Activated T-cell treated with anti-CD3 and anti-CD28 coated beads for 4 hours (primary cell): ENCODE measurements around the gene PTGDS.
A peak's percentile ranks its signal among the peaks of the same experiment; 100 is the strongest.

ENCODE experiments used
- DNase-seq: peaks from one replicate; pipeline ENCODE4 v3.0.0-alpha.2; 2020

Gene PTGDS

GRCh38 chr9:137011907-137012675 is 34.8 kb downstream of the PTGDS start:
- DNase-seq, result no peak

DNA sequence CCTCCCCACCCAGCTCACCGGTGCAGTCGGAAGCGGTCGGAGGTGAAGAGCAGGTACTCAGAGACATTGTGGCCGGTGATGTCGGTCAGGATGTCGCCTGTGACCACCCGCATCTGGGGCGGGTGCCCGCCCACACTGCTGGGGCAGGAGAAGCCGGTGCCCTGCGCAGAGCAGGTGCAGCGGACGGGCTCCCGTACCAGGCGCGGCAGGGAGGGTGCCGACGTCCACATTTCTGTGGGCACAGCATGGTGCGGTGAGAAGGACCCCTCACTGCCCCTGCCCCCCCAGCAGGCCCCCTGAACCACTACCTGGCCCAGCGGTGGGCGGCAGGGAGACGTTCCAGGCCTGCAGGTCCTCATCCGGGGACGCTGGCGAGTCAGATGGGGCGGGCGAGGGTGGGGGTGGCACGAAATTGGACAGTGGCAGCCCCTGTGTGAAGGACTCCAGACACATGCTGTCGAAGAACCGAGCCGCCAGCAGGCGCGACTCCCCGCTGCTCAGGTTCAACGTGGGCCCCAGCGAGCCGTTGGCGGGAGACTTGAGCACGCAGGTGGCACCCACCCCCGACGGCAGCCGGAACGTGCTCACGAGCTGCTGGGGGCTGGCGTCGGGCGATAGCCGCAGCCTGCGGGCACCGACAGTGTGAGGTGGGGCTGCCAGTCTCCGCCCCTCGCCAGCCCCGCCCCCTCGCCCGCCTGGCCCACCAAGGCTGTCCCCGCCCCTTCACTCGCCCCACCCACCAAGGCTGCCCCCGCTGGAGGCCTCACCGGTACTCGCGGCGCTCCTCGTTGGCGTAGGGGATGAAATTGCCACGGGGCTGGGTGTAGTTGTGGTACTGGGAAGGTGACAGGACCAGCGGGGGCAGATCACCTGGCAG is 35.6 kb downstream of the PTGDS start:
- no peak for DNase-seq

DNA sequence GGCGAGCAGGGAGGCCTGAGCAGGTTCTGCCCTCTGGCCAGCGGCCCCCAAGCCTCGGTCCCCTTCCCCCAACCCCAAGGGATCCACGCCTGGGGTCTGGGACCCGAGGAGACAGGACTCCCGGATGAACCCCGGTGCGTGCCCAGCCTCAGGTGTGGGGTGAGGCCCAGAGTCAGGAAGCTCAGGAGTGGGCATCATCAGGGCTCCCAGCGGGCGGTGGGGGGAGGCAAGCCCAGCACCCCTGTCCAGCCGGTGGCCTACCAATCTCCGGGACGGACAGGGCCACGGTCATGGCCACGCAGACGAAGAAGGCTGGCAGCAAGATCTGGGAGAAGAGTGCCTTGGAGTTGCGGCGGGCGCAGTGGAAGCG is 36.3 kb downstream of the PTGDS start:
- no peak for DNase-seq

GRCh38 chr9:137014166-137014565 is 36.9 kb downstream of the PTGDS start:
- no peak for DNase-seq

GRCh38 chr9:137014776-137015539 is 37.7 kb downstream of the PTGDS start:
- no peak for DNase-seq

DNA sequence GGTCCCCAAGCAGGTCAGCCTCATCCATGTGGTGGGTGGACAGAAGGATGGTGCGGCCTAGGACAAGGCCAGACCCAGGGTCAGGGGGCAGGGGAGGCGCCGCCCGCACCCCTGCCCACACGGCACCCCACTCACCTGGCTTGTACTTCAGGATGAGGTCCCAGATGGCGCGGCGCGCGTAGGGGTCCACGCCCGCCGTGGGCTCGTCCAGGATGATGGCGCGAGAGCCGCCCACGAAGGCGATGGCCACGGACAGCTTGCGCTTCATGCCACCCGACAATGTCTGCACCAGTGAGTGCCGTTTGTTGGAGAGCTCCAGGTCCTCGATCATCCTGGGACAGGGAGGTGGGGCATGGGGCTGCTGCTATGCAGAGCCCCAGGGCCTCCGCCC is 38.2 kb downstream of the PTGDS start:
- DNase-seq, result no peak

GRCh38 chr9:137015976-137016375 is 38.7 kb downstream of the PTGDS start:
- DNase-seq, result no peak

DNA sequence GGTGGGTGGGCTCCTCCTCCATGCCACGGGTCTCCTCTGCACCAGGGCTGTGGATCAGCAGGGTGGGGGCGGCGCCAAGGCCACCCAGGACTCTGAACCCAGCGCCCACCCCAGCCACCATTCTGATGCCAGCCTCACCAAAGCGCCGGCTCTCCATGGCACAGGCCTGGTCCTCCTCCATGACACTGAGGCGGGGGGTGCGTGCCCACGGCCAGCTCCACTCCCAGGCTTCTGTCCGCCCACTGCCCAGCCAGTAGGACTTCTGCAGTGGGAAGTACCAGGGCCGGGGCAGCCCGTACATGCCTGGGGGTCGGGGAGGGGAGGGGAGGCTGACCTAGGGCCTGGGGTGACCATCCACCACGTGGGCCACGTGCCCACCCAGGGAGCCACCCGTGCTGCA is 39.1 kb downstream of the PTGDS start:
- DNase-seq, result no peak

DNA sequence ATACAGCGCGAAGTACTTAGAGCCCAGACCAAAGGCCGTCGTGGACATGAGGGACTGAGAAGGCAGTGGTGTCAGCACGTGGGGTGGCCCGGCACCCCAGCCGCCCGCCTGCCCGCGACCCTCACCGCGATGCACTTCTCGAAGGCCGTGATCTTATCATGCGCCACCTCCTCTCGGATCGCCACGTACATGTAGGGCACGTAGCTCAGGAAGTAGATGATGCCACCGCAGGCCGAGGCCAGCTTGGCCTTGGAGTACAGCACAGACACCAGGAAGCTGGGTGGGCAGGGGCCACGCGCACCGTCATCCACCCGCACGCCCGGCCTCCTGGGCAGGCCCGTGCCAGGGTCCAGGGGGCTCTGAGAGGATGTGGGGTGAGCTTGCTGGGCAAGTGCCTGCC is 39.8 kb downstream of the PTGDS start:
- no peak for DNase-seq

DNA sequence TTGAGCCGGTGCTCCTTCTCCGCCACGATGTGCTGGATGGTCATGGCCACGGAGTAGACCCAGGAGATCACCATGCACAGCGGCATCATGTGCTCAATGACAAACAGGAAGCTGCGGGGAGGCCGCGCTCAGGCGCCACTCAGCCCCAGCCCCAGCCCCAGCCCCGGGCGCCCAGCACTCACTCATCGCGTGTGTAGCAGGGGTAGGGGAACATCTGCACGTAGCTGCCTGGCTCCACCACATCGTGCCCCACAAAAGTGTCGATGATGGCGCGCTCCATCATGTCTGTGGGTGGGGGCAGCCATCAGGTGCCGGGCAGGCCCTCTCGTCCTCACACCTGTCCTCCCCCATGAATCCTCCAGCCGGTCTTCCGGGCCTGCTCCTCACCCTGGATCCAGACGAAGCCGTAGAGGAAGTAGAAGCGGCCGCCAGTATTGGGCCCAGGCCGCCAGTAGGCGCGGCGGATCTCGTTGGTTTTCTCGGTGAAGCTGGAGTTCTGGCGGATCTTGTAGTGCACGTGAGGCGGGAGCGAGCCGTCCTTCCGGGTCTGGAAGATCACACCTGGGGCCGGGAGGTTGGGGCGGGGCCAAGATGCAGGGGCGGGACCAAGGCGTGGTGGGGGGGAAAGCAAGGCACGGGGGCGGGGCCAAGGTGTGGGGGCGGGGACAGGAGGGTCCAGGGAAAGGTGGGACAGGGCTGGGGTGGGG is 40.6 kb downstream of the PTGDS start:
- DNase-seq, result no peak

DNA sequence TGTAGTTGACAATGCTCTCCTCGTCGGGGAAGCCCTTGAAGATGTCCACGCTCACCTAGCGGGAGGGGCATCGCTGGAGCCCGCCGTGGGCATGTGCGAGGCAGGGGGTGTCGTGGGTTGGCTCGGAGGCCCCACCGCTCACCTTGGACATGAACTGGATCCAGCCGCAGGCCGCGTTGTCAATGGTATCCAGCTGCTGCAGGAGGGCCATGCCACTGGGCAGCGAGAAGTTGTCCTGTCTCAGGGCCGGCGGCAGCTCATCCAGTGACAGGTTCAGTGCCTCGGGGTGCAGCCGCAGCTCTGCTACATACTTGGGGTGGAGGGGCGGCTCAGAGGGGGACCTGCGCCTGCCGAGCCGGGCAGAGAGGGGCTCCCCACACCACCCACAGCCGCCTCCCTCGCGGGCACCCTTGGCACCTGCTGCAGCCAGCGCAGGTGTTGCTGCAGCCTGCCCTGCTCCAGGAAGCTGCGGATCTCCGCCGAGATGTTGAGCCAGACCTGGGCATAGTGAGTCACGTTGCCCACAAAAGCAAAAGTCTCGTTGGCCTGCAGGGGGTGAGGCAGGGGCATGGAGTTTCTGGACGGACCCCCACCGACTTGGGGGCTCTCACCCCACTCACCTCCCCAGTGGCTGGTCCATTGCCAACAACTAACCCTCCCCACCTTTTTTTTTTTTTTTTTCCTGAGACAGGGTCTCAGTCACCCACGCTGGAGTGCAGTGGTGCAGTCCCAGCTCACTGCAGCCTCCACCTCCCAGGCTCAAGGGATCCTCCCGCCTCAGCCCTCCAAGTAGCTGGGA is 41.7 kb downstream of the PTGDS start:
- DNase-seq, result no peak

GRCh38 chr9:137019891-137020683 is 42.8 kb downstream of the PTGDS start:
- no peak for DNase-seq

DNA sequence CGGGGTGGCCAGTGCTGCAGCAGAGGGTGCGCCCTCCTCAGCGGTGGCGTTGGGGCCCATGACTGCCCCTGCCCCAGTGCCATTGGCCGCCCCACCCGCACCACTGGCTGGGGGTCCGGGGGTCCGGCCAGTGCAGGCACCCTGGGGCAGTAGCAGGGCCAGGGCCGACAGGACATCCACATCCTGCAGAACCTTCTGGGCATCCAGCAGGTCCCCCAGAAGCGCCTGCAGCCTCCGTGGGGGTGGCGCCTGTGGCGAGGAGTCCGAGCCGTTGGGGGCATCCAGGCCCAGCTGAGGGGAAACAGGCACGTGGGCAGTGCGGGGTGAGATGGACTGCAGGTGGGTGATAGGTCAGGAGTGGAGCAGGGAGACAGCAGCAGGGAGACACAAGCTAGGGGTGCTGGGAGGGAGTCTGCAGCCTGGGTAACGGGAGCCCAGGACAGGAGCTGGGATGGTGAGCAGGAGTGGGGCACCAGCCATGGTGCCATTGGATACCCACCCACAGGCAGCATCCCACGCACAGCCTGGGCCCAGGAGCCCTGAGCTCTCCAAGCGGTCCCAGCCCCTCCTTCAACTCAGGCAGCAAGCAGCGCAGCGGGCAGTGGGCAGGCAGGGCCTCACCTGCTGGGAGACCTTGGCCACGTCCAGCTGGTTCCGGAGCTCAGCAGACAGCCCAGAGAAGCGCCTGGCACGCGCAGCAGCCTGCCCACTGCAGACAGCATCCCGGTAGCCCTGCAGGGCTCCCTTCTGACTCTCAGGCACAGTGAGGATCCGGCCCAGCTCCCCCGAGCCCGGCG is 43.7 kb downstream of the PTGDS start:
- DNase-seq, result no peak

GRCh38 chr9:137021568-137021978 is 44.3 kb downstream of the PTGDS start:
- no peak for DNase-seq

DNA sequence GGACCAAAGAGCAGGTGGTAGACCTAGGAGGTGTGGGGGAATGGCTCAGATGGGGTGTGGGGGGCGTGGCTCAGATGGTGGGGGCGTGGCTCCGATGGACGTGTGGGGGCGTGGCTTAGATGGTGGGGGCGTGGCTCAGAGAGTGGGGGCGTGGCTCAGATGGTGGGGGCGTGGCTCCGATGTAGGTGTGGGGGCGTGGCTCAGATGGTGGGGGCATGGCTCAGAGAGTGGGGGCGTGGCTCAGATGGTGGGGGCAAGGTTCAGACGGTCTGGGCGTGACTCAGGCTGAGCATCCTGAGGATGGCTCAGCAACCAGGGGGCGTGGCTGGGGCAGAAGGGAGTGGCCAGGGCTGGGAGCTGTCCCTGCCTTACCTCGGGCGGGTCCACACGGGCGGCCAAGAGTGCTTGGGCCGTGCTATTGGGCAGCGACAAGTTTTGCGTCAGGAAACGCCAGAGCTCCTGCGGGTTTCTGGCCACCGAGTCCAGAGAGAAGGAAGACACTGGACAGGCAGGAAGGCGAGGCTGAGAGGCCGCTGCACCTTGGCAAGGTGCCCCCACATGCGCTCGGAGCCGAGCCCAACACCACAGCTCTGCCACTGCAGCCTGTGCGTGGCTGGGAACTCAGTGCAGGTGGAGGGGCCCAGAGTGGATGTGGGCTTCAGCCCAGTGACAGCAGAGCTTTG is 44.8 kb downstream of the PTGDS start:
- DNase-seq, result peak; percentile 60

GRCh38 chr9:137022662-137023008 is 45.3 kb downstream of the PTGDS start:
- no peak for DNase-seq

GRCh38 chr9:137023157-137023556 is 45.9 kb downstream of the PTGDS start:
- DNase-seq, result no peak

DNA sequence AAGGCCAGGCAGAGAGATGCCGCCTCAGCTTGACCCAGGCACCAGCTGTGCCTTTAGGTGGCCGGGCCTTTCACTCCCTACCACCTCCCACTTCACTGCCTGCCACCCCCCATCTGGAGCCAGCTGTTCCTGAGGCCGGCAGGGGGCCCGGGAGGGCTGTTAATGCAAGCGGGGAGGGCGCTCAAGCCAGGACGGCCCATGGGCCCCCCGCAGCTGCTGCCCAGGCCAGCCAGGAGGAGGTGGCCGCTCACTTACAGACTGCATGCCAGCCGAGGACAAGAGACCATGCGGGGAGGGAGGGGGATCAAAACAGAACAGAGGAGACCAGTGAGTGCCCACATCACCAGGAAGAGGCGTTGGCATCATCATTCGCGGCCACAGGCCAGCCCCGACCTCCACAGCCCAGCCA is 46.3 kb downstream of the PTGDS start:
- no peak for DNase-seq

DNA sequence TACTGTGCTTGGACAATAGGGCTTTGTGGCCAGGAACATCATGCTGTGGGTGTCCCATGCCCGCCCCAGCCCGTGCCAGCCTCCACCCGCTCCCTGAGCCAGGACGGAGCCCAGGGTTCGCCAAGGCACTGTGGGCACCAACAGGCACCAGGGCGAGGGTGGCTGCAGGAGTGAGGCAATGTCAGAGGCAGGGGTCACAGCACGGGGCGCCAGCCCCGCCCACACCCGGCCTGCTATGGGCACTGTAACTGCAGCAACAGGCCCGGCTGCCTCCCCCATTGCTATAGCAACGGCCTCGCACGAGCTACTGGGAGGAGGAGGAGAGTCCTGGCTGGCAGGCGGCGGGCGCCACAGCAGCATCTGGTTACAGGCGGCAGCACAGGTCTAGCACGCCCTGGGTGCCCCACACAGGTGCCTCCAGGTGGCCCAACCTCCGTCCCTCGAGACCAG is 48.2 kb downstream of the PTGDS start:
- no peak for DNase-seq

GRCh38 chr9:137026384-137026783 is 49.1 kb downstream of the PTGDS start:
- DNase-seq, result no peak
